ENCODE data around the gene KRTAP16-1.

- TF ChIP-seq CTCF (IDR thresholded peaks at IDR 0.05; ENCODE audit: low read depth, low read length) (no peak), EZH2phosphoT487 (IDR thresholded peaks at IDR 0.05; ENCODE audit: low read depth) (no peak)
Observed at GRCh38 chr17:41263212-41263611, 45.9 kb downstream of the KRTAP16-1 start.
